SU-DHL-6 (cell line): Measurements from ENCODE around the gene LRIG1.

ENCODE experiments used
- H2AFZ ChIP-seq: fragments of 200-600 bp; sonication (generic); 2 replicates; pipeline ENCODE4 v1.6.1; 2014; ENCODE audit warnings: low read depth, mild to moderate bottlenecking, moderate library complexity, mixed read lengths, antibody characterized with exemption, low read length; ENCODE audit not compliant: severe bottlenecking
- H3F3A ChIP-seq: fragments of 200-600 bp; shearing (Covaris generic); 2 replicates; pipeline ENCODE4 v1.6.0; 2016; ENCODE audit warnings: antibody characterized with exemption, mild to moderate bottlenecking; ENCODE audit not compliant: insufficient read depth
- H3K27ac ChIP-seq: fragments of 200-600 bp; sonication (generic); 2 replicates; pipeline ENCODE4 v1.5.1; 2016; ENCODE audit warnings: low read depth, mild to moderate bottlenecking, low read length, moderate library complexity, mixed read lengths
- H3K27me3 ChIP-seq: fragments of 200-600 bp; sonication (generic), shearing (Covaris generic); 2 replicates; pipeline ENCODE4 v1.6.0; 2014; ENCODE audit warnings: mild to moderate bottlenecking, low read length
- H3K36me3 ChIP-seq: fragments of 200-600 bp; sonication (generic); 2 replicates; pipeline ENCODE4 v1.6.1; 2014; ENCODE audit warnings: mild to moderate bottlenecking, low read length, mixed read lengths
- H3K4me2 ChIP-seq: fragments of 300-600, 200-600 bp; shearing (Covaris generic), sonication (generic); 2 replicates; pipeline ENCODE4 v1.6.0; 2014; ENCODE audit warnings: low read length, low read depth, mild to moderate bottlenecking; ENCODE audit not compliant: poor library complexity, severe bottlenecking
- H3K4me3 ChIP-seq: fragments of 200-600 bp; sonication (generic); 2 replicates; pipeline ENCODE4 v1.5.1; 2014; ENCODE audit warnings: antibody characterized with exemption, low read length, mild to moderate bottlenecking, mixed read lengths; ENCODE audit not compliant: insufficient read depth, poor library complexity, severe bottlenecking
- H3K79me2 ChIP-seq: fragments of 200-600 bp; sonication (generic); 2 replicates; pipeline ENCODE4 v1.6.1; 2014; ENCODE audit warnings: mild to moderate bottlenecking, low read length, moderate library complexity; ENCODE audit not compliant: insufficient read depth
- H3K9ac ChIP-seq: fragments of 200-600 bp; sonication (generic); 2 replicates; pipeline ENCODE4 v1.7.0; 2014; ENCODE audit warnings: mild to moderate bottlenecking, low read length
- H3K9me2 ChIP-seq: fragments of 200-600 bp; sonication (generic); replicated peaks from 2 replicates; pipeline ENCODE4 v1.6.1; 2014; ENCODE audit warnings: low read length; ENCODE audit not compliant: insufficient read depth
- H3K9me3 ChIP-seq: fragments of 200-600 bp; sonication (generic); 2 replicates; pipeline ENCODE4 v1.6.1; 2014; ENCODE audit warnings: low read length, mixed read lengths; ENCODE audit not compliant: insufficient read depth
- H4K20me1 ChIP-seq: fragments of 200-600 bp; sonication (generic); 2 replicates; pipeline ENCODE4 v1.6.1; 2014; ENCODE audit warnings: low read depth, mild to moderate bottlenecking, antibody characterized with exemption, low read length, moderate library complexity, mixed read lengths
- CTCF ChIP-seq: fragments of 200-600 bp; sonication (generic); IDR thresholded peaks from one replicate; pipeline ENCODE4 v1.5.1; 2017; ENCODE audit warnings: antibody characterized with exemption, mild to moderate bottlenecking, low read length, moderate library complexity; ENCODE audit not compliant: insufficient read depth, poor library complexity, severe bottlenecking
- EZH2phosphoT487 ChIP-seq: fragments of 200-600 bp; sonication (generic), shearing (Covaris generic); conservative IDR thresholded peaks from 2 replicates; pipeline ENCODE4 v1.6.1; 2018; ENCODE audit warnings: mild to moderate bottlenecking, antibody characterized with exemption, low read length, moderate library complexity, mixed read lengths

Gene LRIG1

GRCh38 chr3:66376568-66376967, 124.3 kb downstream of the LRIG1 start:
- no peak overlapping the region for H3K9ac ChIP-seq
- no peaks in the 10 kb centered on the region for H3K9me2 ChIP-seq
- no peaks in the 10 kb centered on the region for H3K79me2 ChIP-seq
- no peak overlapping the region for H3K4me2 ChIP-seq
- no peak overlapping the region for H2AFZ ChIP-seq
- no peaks in the 10 kb centered on the region for H3K27me3 ChIP-seq
- H3K9me3 ChIP-seq: no peaks in the 10 kb centered on the region
- H3K4me3 ChIP-seq: no peak overlapping the region
- no peak overlapping the region for H3K27ac ChIP-seq
- H3F3A ChIP-seq: no peaks in the 10 kb centered on the region
- H4K20me1 ChIP-seq: no peaks in the 10 kb centered on the region
- TF ChIP-seq EZH2phosphoT487 (no peak), CTCF (no peak)
- no peaks in the 10 kb centered on the region for H3K36me3 ChIP-seq

GRCh38 chr3:66372681-66373350, 128.0 kb downstream of the LRIG1 start:
- Histone ChIP-seq H3K9me3 (no peaks in the 10 kb centered on the region), H3K27me3 (no peaks in the 10 kb centered on the region), H3K79me2 (no peaks in the 10 kb centered on the region), H4K20me1 (no peaks in the 10 kb centered on the region), H3K36me3 (no peaks in the 10 kb centered on the region), H3K4me3 (no peak overlapping the region), H3K9ac (no peak overlapping the region), H2AFZ (no peak overlapping the region), H3K4me2 (no peak overlapping the region), H3F3A (no peaks in the 10 kb centered on the region), H3K9me2 (no peaks in the 10 kb centered on the region), H3K27ac (no peak overlapping the region)
- TF ChIP-seq EZH2phosphoT487 (no peak), CTCF (no peak)

GRCh38 chr3:66371432-66371831, 129.4 kb downstream of the LRIG1 start:
- Histone ChIP-seq H3K79me2 (no peaks in the 10 kb centered on the region), H3K4me2 (no peak overlapping the region), H3K4me3 (no peak overlapping the region), H2AFZ (no peak overlapping the region), H3K27me3 (no peaks in the 10 kb centered on the region), H3F3A (no peaks in the 10 kb centered on the region), H3K9me3 (no peaks in the 10 kb centered on the region), H3K27ac (no peak overlapping the region), H4K20me1 (no peaks in the 10 kb centered on the region), H3K36me3 (no peaks in the 10 kb centered on the region), H3K9ac (no peak overlapping the region), H3K9me2 (no peaks in the 10 kb centered on the region)
- TF ChIP-seq CTCF (no peak), EZH2phosphoT487 (no peak)
